ENCODE results near the gene FXR2. TPM values are rescaled to one million over a fixed set of nuclear protein-coding genes. Genes with fewer than 3 reads are reported as not detected.
A peak's percentile ranks its signal among the peaks of the same experiment; 100 is the strongest.

FXR2 gene
- total RNA-seq, 2 experiments from 2014 or later, result 27.5 to 28.8 TPM

DNA sequence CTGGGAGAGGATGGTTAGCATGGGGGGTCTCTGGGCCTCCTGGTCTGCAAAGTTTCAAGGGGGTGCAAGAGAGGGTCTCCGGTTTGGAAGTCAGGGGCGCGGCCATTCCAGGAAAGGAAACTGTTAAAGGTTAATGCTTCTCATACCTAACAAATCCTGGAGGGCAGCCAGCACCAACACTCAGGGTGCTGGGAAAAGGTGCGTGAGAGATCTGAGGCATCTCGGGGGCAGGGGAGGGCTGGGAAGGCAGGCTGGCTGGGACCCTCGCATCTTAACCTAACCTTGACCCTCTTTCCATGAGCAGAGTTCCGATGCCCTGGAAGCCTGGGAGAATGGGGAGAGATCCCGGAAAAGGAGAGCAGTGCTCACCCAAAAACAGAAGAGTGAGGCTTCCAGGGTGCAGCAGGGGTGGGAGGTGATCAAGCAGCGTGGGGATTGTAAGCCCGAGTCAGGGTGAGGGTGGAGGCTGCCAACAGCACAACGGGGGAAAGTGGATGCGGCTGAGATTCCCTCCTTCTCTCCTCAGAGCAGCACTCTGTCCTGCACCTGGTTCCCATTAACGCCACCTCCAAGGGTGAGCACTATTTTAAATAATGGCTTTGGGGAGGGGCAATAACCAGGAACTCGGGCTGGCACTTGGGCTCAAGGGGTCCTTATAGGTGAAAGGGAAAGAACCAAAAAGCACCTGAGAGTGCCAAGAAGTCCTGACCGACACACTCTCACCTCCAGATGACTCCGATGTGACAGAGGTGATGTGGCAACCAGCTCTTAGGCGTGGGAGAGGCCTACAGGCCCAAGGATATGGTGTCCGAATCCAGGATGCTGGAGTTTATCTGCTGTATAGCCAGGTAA, 55.2 kb downstream of the FXR2 start:
- Mint-ChIP-seq H3K27ac (peak overlapping the region; percentile 82), H3K9me3 (no peaks in the 10 kb centered on the region), H3K27me3 (no peaks in the 10 kb centered on the region), H3K36me3 (ENCODE audit: low read depth) (peaks cover 40% of the 10 kb centered on the region), H3K4me3 (no peak overlapping the region), H3K4me1 (peaks cover 68% of the 10 kb centered on the region)
- POLR2A ChIA-PET, result interaction anchor here (1.5 kb wide), 1 partner anchor 128 kb away, joined by 4 read pairs; the partner anchor contains the start of gene WRAP53
- no peak for DNase-seq
- CTCF ChIA-PET, result interaction anchor here (0.6 to 3.3 kb wide), 38 partner anchors 7 to 224 kb away, joined by 3 to 38 read pairs (median 6); partner anchors contain the start of genes ACAP1, CD68, CHRNB1 and FGF11

GRCh38 chr17:7558544-7559319, 56.0 kb downstream of the FXR2 start, which contains the start of gene TNFSF13:
TSS of gene TNFSF13 (plus strand) at chr17:7558750. CDS start at chr17:7559040, 290 bp downstream.
- Mint-ChIP-seq H3K9me3 (no peaks in the 10 kb centered on the region), H3K4me3 (no peak within 1 kb of the TSS), H3K27me3 (no peaks in the 10 kb centered on the region), H3K36me3 (ENCODE audit: low read depth) (peaks cover 36% of the 10 kb centered on the region), H3K27ac (peak within 1 kb of the TSS; percentile 82), H3K4me1 (peaks cover 64% of the 10 kb centered on the region)
- no peak for DNase-seq
- POLR2A ChIA-PET, result interaction anchor here (0.6 kb wide), 2 partner anchors 43 to 688 kb away, joined by 3 to 11 read pairs; no protein-coding TSS in a partner anchor
- CTCF ChIA-PET, result interaction anchor here (0.7 to 1.8 kb wide), 8 partner anchors 10 to 237 kb away, joined by 3 to 5 read pairs (median 3); partner anchors contain the start of genes FXR2 and TNFSF12

GRCh38 chr17:7557775-7558543, 56.7 kb downstream of the FXR2 start:
- Mint-ChIP-seq H3K27me3 (no peaks in the 10 kb centered on the region), H3K27ac (peak overlapping the region; percentile 82), H3K4me3 (no peak overlapping the region), H3K36me3 (ENCODE audit: low read depth) (peaks cover 39% of the 10 kb centered on the region), H3K9me3 (no peaks in the 10 kb centered on the region), H3K4me1 (peaks cover 69% of the 10 kb centered on the region)
- CTCF ChIA-PET, result interaction anchor here (0.9 to 1.8 kb wide), 11 partner anchors 9 to 236 kb away, joined by 3 to 6 read pairs (median 3); partner anchors contain the start of genes FXR2 and TNFSF12
- POLR2A ChIA-PET, result interaction anchor here (0.6 kb wide), 2 partner anchors 42 to 689 kb away, joined by 3 to 11 read pairs; no protein-coding TSS in a partner anchor
- DNase-seq, result no peak

DNA sequence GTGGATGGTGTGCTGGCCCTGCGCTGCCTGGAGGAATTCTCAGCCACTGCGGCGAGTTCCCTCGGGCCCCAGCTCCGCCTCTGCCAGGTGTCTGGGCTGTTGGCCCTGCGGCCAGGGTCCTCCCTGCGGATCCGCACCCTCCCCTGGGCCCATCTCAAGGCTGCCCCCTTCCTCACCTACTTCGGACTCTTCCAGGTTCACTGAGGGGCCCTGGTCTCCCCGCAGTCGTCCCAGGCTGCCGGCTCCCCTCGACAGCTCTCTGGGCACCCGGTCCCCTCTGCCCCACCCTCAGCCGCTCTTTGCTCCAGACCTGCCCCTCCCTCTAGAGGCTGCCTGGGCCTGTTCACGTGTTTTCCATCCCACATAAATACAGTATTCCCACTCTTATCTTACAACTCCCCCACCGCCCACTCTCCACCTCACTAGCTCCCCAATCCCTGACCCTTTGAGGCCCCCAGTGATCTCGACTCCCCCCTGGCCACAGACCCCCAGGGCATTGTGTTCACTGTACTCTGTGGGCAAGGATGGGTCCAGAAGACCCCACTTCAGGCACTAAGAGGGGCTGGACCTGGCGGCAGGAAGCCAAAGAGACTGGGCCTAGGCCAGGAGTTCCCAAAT, 57.4 kb downstream of the FXR2 start:
- H3K9me3 Mint-ChIP-seq, result no peaks in the 10 kb centered on the region
- H3K36me3 Mint-ChIP-seq (ENCODE audit: low read depth), result peaks cover 36% of the 10 kb centered on the region
- H3K4me3 Mint-ChIP-seq, result no peak overlapping the region
- DNase-seq, result no peak
- H3K27ac Mint-ChIP-seq, result no peak overlapping the region
- POLR2A ChIA-PET, result no interaction called here
- no peaks in the 10 kb centered on the region for H3K27me3 Mint-ChIP-seq
- peaks cover 69% of the 10 kb centered on the region for H3K4me1 Mint-ChIP-seq
- CTCF ChIA-PET, result interaction anchor here (0.5 to 1.8 kb wide), 9 partner anchors 8 to 235 kb away, joined by 3 to 6 read pairs (median 3); partner anchors contain the start of gene TNFSF12

GRCh38 chr17:7556627-7557026, 58.1 kb downstream of the FXR2 start:
- CTCF ChIA-PET, result interaction anchor here (0.5 to 1.2 kb wide), 4 partner anchors 33 to 96 kb away, joined by 3 to 6 read pairs (median 3); no protein-coding TSS in a partner anchor
- Mint-ChIP-seq H3K27me3 (no peaks in the 10 kb centered on the region), H3K4me1 (peaks cover 75% of the 10 kb centered on the region), H3K4me3 (no peak overlapping the region), H3K9me3 (no peaks in the 10 kb centered on the region), H3K36me3 (ENCODE audit: low read depth) (peaks cover 40% of the 10 kb centered on the region), H3K27ac (peak overlapping the region; percentile 7)
- DNase-seq, result no peak
- POLR2A ChIA-PET, result no interaction called here

DNA sequence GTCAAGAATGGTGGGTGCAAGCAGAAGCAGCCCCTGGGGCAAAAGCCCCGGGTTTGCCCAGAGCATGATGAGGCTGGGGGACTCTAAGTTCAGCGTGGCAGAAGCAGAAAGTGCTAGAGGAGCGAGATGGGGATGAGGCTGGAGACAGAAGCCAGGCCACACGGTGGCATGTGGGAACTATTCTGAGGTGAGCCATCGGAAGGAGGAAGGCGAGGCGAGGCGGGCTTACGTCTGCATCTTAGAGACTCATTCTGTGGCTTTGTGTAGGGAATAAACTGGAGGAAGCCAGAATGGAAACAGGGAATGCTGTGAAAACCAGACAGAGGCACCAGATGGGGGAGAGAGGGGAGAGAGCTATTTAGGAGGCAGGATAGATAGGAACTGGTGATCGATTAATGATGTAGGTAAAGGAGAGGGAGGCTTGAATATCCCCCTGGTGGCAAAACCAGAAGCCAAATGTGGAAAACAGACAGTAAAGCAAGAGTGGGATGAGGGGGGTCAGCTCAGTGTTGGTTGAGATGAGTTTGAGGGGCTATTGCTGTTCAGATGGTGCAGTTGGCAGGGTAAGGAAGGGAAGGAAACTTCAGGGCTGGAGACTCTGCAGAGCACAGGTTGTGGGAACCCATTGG, 59.3 kb downstream of the FXR2 start:
- peaks cover 80% of the 10 kb centered on the region for H3K4me1 Mint-ChIP-seq
- H3K9me3 Mint-ChIP-seq, result no peaks in the 10 kb centered on the region

GRCh38 chr17:7553356-7553755, 61.3 kb downstream of the FXR2 start:
- Mint-ChIP-seq H3K4me1 (peaks cover 73% of the 10 kb centered on the region), H3K27ac (peak overlapping the region; percentile 89), H3K36me3 (ENCODE audit: low read depth) (peaks cover 52% of the 10 kb centered on the region), H3K4me3 (peak overlapping the region; percentile 52), H3K27me3 (no peaks in the 10 kb centered on the region), H3K9me3 (no peaks in the 10 kb centered on the region)
- POLR2A ChIA-PET, result no interaction called here
- CTCF ChIA-PET, result interaction anchor here (0.8 to 1.7 kb wide), 2 partner anchors 31 to 117 kb away, joined by 3 to 4 read pairs; partner anchors contain the start of gene MPDU1
- no peak for DNase-seq

More for the DNA sequence above, 59.3 kb downstream of the FXR2 start:
- Mint-ChIP-seq H3K27ac (peak overlapping the region; percentile 66), H3K27me3 (no peaks in the 10 kb centered on the region), H3K4me3 (no peak overlapping the region), H3K36me3 (ENCODE audit: low read depth) (peaks cover 46% of the 10 kb centered on the region)
- ChIA-PET CTCF (interaction anchor here (0.6 to 0.7 kb wide), 2 partner anchors 9 to 39 kb away, joined by 3 read pairs; no protein-coding TSS in a partner anchor), POLR2A (no interaction called here)
- no peak for DNase-seq

DNA sequence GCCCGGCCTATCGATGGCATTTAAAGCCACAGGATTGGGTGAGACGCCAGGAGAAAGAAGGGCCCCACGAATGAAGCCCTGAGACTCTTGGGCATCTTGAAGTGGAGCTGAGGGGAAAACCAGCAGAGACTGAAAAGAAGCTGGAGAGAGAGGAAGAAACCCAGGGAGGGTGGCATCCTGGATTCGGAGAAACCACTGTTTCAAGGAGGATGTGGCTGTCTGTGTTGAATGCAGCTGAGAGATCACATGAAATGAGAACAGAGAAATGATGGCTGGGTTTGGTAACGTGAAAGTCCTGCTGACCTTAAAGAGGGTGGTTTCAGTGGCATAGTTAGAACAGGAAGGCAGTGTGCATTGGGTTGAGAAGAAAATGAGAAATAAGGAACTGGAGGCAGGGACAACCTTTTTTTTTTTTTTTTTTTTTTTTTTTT, 62.1 kb downstream of the FXR2 start:
- ChIA-PET CTCF (interaction anchor here (0.6 to 1.8 kb wide), 5 partner anchors 8 to 116 kb away, joined by 4 to 14 read pairs (median 4); partner anchors contain the start of gene MPDU1), POLR2A (interaction anchor here (0.6 to 1.0 kb wide), 3 partner anchors 21 to 62 kb away, joined by 3 to 4 read pairs (median 4); no protein-coding TSS in a partner anchor)
- peak overlapping the region; percentile 89 for H3K27ac Mint-ChIP-seq
- peaks cover 71% of the 10 kb centered on the region for H3K4me1 Mint-ChIP-seq
- no peaks in the 10 kb centered on the region for H3K27me3 Mint-ChIP-seq
- H3K9me3 Mint-ChIP-seq, result no peaks in the 10 kb centered on the region
- peaks cover 53% of the 10 kb centered on the region for H3K36me3 Mint-ChIP-seq (ENCODE audit: low read depth)
- peak overlapping the region; percentile 52 for H3K4me3 Mint-ChIP-seq
- peak; percentile 82 for DNase-seq

GRCh38 chr17:7551396-7551795, 63.3 kb downstream of the FXR2 start:
- Mint-ChIP-seq H3K4me3 (peak overlapping the region; percentile 84), H3K4me1 (peaks cover 67% of the 10 kb centered on the region), H3K9me3 (no peaks in the 10 kb centered on the region), H3K36me3 (ENCODE audit: low read depth) (peaks cover 48% of the 10 kb centered on the region), H3K27me3 (no peaks in the 10 kb centered on the region), H3K27ac (peak overlapping the region; percentile 85)
- CTCF ChIA-PET, result interaction anchor here (0.8 to 1.8 kb wide), 3 partner anchors 9 to 38 kb away, joined by 4 to 14 read pairs (median 7); no protein-coding TSS in a partner anchor
- no peak for DNase-seq
- POLR2A ChIA-PET, result no interaction called here

DNA sequence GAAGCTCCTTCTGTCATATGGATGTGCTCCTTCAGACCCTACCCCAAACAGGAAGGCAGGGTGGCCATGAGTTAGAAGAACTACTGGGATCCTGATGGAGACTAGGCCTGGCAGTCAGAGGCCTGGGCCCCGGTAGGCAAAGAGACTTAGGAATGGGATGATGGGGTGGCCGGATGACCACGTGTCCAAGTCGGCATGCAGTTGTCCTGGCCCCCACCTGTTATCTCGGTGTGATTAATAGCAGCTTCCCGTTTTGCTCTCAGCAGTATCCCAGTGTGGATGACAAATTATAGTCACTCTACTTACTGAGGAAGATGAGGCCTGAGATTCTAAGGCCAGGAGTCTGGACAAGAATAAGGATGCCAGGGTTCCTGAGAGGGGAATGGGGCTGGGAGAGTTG, 64.4 kb downstream of the FXR2 start:
- H3K4me3 Mint-ChIP-seq, result peak overlapping the region; percentile 84
- no peak for DNase-seq
- H3K36me3 Mint-ChIP-seq (ENCODE audit: low read depth), result peaks cover 43% of the 10 kb centered on the region
- peaks cover 62% of the 10 kb centered on the region for H3K4me1 Mint-ChIP-seq
- no peaks in the 10 kb centered on the region for H3K9me3 Mint-ChIP-seq
- no peaks in the 10 kb centered on the region for H3K27me3 Mint-ChIP-seq
- H3K27ac Mint-ChIP-seq, result peak overlapping the region; percentile 87
- ChIA-PET CTCF (interaction anchor here (1.2 to 6.0 kb wide), 2 partner anchors 11 to 37 kb away, joined by 3 to 38 read pairs; partner anchors contain the start of gene SENP3), POLR2A (no interaction called here)

All from activated CD4-positive, alpha-beta T cell treated with anti-CD3 and anti-CD28 coated beads, Interleukin-2, amount 10 ng/mL, durations not matched to agents 7 days and 5 days (primary cell).